Endodermal cell (in vitro differentiated cells): Measurements from ENCODE around the gene GPHA2. TPM values are rescaled to one million over a fixed set of nuclear protein-coding genes. Genes with fewer than 3 reads are reported as not detected.

Experiments used
- DNase-seq: peaks from one replicate; pipeline ENCODE4 v3.0.0-alpha.2; 2017
- H3K27ac ChIP-seq: 2 replicates; pipeline ENCODE4 v1.5.1; 2013; ENCODE audit warnings: mild to moderate bottlenecking, low read depth, low read length, moderate library complexity
- H3K27me3 ChIP-seq: 2 replicates; pipeline ENCODE4 v1.6.1; 2013; ENCODE audit warnings: mild to moderate bottlenecking, low read length, moderate library complexity; ENCODE audit not compliant: insufficient read depth, control insufficient read depth, poor library complexity, severe bottlenecking
- H3K36me3 ChIP-seq: 2 replicates; pipeline ENCODE4 v1.7.0; 2013; ENCODE audit warnings: mild to moderate bottlenecking, low read length, moderate library complexity; ENCODE audit not compliant: control insufficient read depth, insufficient read depth
- H3K4me1 ChIP-seq: one replicate; pipeline ENCODE4 v1.7.0; 2013; ENCODE audit warnings: low read length; ENCODE audit not compliant: control insufficient read depth, insufficient read depth
- H3K4me3 ChIP-seq: 2 replicates; pipeline ENCODE4 v1.5.1; 2013; ENCODE audit warnings: mild to moderate bottlenecking, low read length, moderate library complexity
- H3K9ac ChIP-seq: 2 replicates; pipeline ENCODE4 v1.6.1; 2013; ENCODE audit warnings: mild to moderate bottlenecking, low read length, moderate library complexity; ENCODE audit not compliant: poor library complexity, severe bottlenecking; ENCODE audit errors: extremely low read depth
- H3K9me3 ChIP-seq: 2 replicates; pipeline ENCODE4 v1.6.1; 2013; ENCODE audit warnings: mild to moderate bottlenecking, low read length, moderate library complexity; ENCODE audit not compliant: control insufficient read depth
- H3K27ac Mint-ChIP-seq: 2 replicates; pipeline ENCODE4 v1.8.0; 2020; ENCODE audit warnings: mixed read lengths
- H3K27me3 Mint-ChIP-seq: 2 replicates; pipeline ENCODE4 v1.8.0; 2021; ENCODE audit warnings: mild to moderate bottlenecking, mixed read lengths; ENCODE audit not compliant: insufficient read depth
- H3K36me3 Mint-ChIP-seq: 2 replicates; pipeline ENCODE4 v1.8.0; 2020; ENCODE audit warnings: low read depth, mixed read lengths
- H3K4me1 Mint-ChIP-seq: 2 replicates; pipeline ENCODE4 v1.8.0; 2020; ENCODE audit warnings: mixed read lengths
- H3K4me3 Mint-ChIP-seq: 2 replicates; pipeline ENCODE4 v1.8.0; 2020; ENCODE audit warnings: mild to moderate bottlenecking, moderate library complexity, mixed read lengths
- H3K9me3 Mint-ChIP-seq: 2 replicates; pipeline ENCODE4 v1.8.0; 2020; ENCODE audit warnings: mild to moderate bottlenecking, mixed read lengths
- CTCF ChIP-seq: fragments of 200-600 bp; sonication (generic); conservative IDR thresholded peaks from 2 replicates; pipeline ENCODE4 v1.5.0; 2021; ENCODE audit warnings: antibody characterized with exemption, mild to moderate bottlenecking
- WGBS, 2 experiments: methylation state at CpG; one replicate each; pipeline versions ENCODE4 v1.1.5 to v1.1.7; 2013; ENCODE audit warnings: missing lambda C conversion rate in 2 of 2, mixed read lengths in 1 of 2; ENCODE audit not compliant: insufficient coverage in 1 of 2, insufficient read length in 1 of 2; 5-methylcytosine and 5-hydroxymethylcytosine counted together
- total RNA-seq, 2 donors: library from RNA; stranded (reverse); fragmentation: NEBNext Ultra II Directional in 1 of 2; extraction: Animal tissue kit (Norgen Biotek cat#: 25700) in 1 of 2; gene quantifications; 2 replicates in 1 of 2; 3 replicates in 1 of 2; pipeline ENCODE4 v1.2.1, GENCODE V29; 2021

The GPHA2 gene
- total RNA-seq, 2 donors from 2014 or later, result 0.77 TPM; not detected in 1

- no peak for DNase-seq
- Histone ChIP-seq H3K27ac (no peak overlapping the region), H3K4me3 (no peak overlapping the region), H3K27me3 (no peaks in the 10 kb centered on the region), H3K9ac (no peak overlapping the region), H3K4me1 (no peaks in the 10 kb centered on the region), H3K36me3 (peaks cover 26% of the 10 kb centered on the region), H3K9me3 (no peaks in the 10 kb centered on the region)
- no peak for TF ChIP-seq CTCF
- no peaks in the 10 kb centered on the region for H3K4me1 Mint-ChIP-seq
- H3K4me3 Mint-ChIP-seq, result no peak overlapping the region
- no peak overlapping the region for H3K27ac Mint-ChIP-seq
- peaks cover 32% of the 10 kb centered on the region for H3K36me3 Mint-ChIP-seq
- no peaks in the 10 kb centered on the region for H3K9me3 Mint-ChIP-seq
- 91 to 93% methylated on average over 3 to 11 of the region's 11 CpGs for WGBS, 2 experiments
- no peaks in the 10 kb centered on the region for H3K27me3 Mint-ChIP-seq
Measured at GRCh38 chr11:64908766-64909165, 26.9 kb downstream of the GPHA2 start.

GRCh38 chr11:64906314-64906635, 29.4 kb downstream of the GPHA2 start:
- Histone ChIP-seq H3K9me3 (no peaks in the 10 kb centered on the region), H3K27ac (no peak overlapping the region), H3K27me3 (no peaks in the 10 kb centered on the region), H3K9ac (no peak overlapping the region), H3K4me3 (no peak overlapping the region), H3K36me3 (peaks cover 13% of the 10 kb centered on the region), H3K4me1 (no peaks in the 10 kb centered on the region)
- H3K9me3 Mint-ChIP-seq, result no peaks in the 10 kb centered on the region
- H3K27me3 Mint-ChIP-seq, result no peaks in the 10 kb centered on the region
- WGBS, 2 experiments, result 97 to 98% methylated on average over 7 to 13 of the region's 13 CpGs
- no peak overlapping the region for H3K4me3 Mint-ChIP-seq
- H3K36me3 Mint-ChIP-seq, result peaks cover 31% of the 10 kb centered on the region
- H3K4me1 Mint-ChIP-seq, result no peaks in the 10 kb centered on the region
- H3K27ac Mint-ChIP-seq, result no peak overlapping the region
- no peak for DNase-seq
- no peak for TF ChIP-seq CTCF

GRCh38 chr11:64905516-64906313, 30.0 kb downstream of the GPHA2 start:
- H3K27ac Mint-ChIP-seq, result no peak overlapping the region
- TF ChIP-seq CTCF, result no peak

More at GRCh38 chr11:64905516-64906313, 30.0 kb downstream of the GPHA2 start:
- Mint-ChIP-seq H3K4me1 (no peaks in the 10 kb centered on the region), H3K27me3 (no peaks in the 10 kb centered on the region), H3K4me3 (no peak overlapping the region), H3K9me3 (no peaks in the 10 kb centered on the region), H3K36me3 (peaks cover 26% of the 10 kb centered on the region)
- Histone ChIP-seq H3K36me3 (peaks cover 10% of the 10 kb centered on the region), H3K9ac (no peak overlapping the region), H3K27ac (no peak overlapping the region), H3K9me3 (no peaks in the 10 kb centered on the region), H3K4me1 (no peaks in the 10 kb centered on the region), H3K4me3 (no peak overlapping the region), H3K27me3 (no peaks in the 10 kb centered on the region)
- WGBS, 2 experiments, result 92 to 99% methylated on average over 16 to 25 of the region's 25 CpGs
- no peak for DNase-seq
